Activated B cell treated with CpG ODN at 0.5 μM for 24 hours (primary cell): ENCODE results near the gene MTF1. TPM values are rescaled to one million over a fixed set of nuclear protein-coding genes. Genes with fewer than 3 reads are reported as not detected.
A peak's percentile ranks its signal among the peaks of the same experiment; 100 is the strongest.
"Not testable (repeated sequence)": the region's sequence is repeated elsewhere in the genome, so short reads cannot be mapped to it uniquely, and the experiment has no call there.

Experiments
- ATAC-seq: fragments of 200-7000 bp; cut with Tn5 transposase; one replicate; pipeline ENCODE4 v1.10.0; 2021; ENCODE audit warnings: low read depth, mild to moderate bottlenecking, moderate library complexity
- CTCF ChIA-PET: fragments of 350-600 bp; sonication (Branson Sonifier 250); formaldehyde crosslinking; loops from one replicate; lab custom pipeline; 2021; ENCODE audit warnings: antibody characterized with exemption; lab: Charles Lee
- POLR2A ChIA-PET: fragments of 350-600 bp; sonication (Branson Sonifier 250); formaldehyde crosslinking; loops from one replicate; lab custom pipeline; 2021; ENCODE audit warnings: antibody characterized with exemption; lab: Charles Lee
- DNase-seq: peaks from one replicate; pipeline ENCODE4 v3.0.0; 2022
- H3K27ac Mint-ChIP-seq: one replicate; pipeline ENCODE4 v1.8.0; 2020; ENCODE audit warnings: mixed read lengths
- H3K27me3 Mint-ChIP-seq: one replicate; pipeline ENCODE4 v1.8.0; 2021; ENCODE audit warnings: mixed read lengths
- H3K36me3 Mint-ChIP-seq: one replicate; pipeline ENCODE4 v1.8.0; 2021; ENCODE audit warnings: low read depth, mixed read lengths
- H3K4me1 Mint-ChIP-seq: one replicate; pipeline ENCODE4 v1.8.0; 2021; ENCODE audit warnings: mixed read lengths
- H3K4me3 Mint-ChIP-seq: one replicate; pipeline ENCODE4 v1.8.0; 2020; ENCODE audit warnings: mild to moderate bottlenecking, mixed read lengths
- H3K9me3 Mint-ChIP-seq: one replicate; pipeline ENCODE4 v1.8.0; 2020; ENCODE audit warnings: mixed read lengths
- intact Hi-C: fragments of 100-400 bp; cut with micrococcal nuclease; formaldehyde crosslinking; loops from one replicate; pipeline ENCODE4 v1.15.1; 2024
- total RNA-seq: library from RNA; stranded (reverse); gene quantifications from 2 replicates; pipeline ENCODE4 v1.2.3, GENCODE V29; 2022
- TF ChIP-seq, protein P1 (sequence below): fragments of 200-600 bp; IDR thresholded peaks from one replicate; pipeline ENCODE4 v1.8.0; 2022; ENCODE audit warnings: antibody characterized with exemption, mild to moderate bottlenecking

Gene MTF1
- total RNA-seq, 1 donor from 2014 or later = 36.2 TPM

DNA sequence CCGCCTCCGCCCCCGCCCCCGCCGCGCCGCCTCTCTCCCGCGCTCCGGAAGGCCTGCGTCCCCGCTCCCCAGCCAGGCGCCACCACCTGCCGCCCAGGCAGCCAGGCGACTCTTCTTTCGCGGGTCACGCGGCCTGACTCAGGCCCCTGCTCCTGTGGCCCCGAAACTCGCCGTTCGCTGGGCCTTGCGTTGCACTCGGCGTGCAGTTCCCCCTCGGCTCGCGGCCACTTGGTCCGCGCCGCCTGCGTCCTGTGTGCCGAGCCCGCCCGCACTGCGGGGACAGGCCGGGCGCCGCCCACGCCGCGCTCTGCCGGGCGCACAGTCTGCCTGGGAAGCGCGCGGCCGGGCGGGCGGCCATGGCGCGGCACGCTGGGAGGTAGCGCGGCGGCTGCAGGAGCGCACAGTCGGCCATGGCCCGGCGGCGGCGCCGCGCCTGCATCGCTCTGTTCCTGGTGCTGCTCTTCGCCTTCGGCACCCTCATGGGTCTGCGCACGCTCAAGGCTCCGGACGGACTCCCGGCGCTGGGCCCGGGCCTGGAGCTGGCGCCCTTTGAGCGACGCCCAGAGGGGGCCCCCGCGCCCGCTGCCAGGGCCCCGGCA, 65.5 kb downstream of the MTF1 start, which contains the start of gene MANEAL:
Gene MANEAL, plus strand, starts transcription at position 75 of the 599 bp plus-strand sequence. Its CDS starts 336 bp downstream, at position 411.
- Mint-ChIP-seq H3K4me3 (peak within 1 kb of the TSS; percentile 83), H3K27ac (no peak within 1 kb of the TSS), H3K36me3 (peaks cover 9% of the 10 kb centered on the region), H3K4me1 (peaks cover 23% of the 10 kb centered on the region), H3K27me3 (peaks cover 13% of the 10 kb centered on the region), H3K9me3 (no peaks in the 10 kb centered on the region)
- ChIA-PET CTCF (no interaction called here), POLR2A (interaction anchor here (0.6 to 1.9 kb wide), 4 partner anchors 12 to 24 kb away, joined by 3 to 8 read pairs (median 4); partner anchors contain the start of genes C1orf122 and YRDC)
- intact Hi-C loops = loop anchor here (1.0 to 5.0 kb wide), 3 partner anchors 14 to 102 kb away; partner anchors contain the start of genes CDCA8, EPHA10 and YRDC
- TF ChIP-seq, protein P1, sequence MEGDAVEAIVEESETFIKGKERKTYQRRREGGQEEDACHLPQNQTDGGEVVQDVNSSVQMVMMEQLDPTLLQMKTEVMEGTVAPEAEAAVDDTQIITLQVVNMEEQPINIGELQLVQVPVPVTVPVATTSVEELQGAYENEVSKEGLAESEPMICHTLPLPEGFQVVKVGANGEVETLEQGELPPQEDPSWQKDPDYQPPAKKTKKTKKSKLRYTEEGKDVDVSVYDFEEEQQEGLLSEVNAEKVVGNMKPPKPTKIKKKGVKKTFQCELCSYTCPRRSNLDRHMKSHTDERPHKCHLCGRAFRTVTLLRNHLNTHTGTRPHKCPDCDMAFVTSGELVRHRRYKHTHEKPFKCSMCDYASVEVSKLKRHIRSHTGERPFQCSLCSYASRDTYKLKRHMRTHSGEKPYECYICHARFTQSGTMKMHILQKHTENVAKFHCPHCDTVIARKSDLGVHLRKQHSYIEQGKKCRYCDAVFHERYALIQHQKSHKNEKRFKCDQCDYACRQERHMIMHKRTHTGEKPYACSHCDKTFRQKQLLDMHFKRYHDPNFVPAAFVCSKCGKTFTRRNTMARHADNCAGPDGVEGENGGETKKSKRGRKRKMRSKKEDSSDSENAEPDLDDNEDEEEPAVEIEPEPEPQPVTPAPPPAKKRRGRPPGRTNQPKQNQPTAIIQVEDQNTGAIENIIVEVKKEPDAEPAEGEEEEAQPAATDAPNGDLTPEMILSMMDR = no peak
- peak; percentile 79 for ATAC-seq
- peak; percentile 56 for DNase-seq

DNA sequence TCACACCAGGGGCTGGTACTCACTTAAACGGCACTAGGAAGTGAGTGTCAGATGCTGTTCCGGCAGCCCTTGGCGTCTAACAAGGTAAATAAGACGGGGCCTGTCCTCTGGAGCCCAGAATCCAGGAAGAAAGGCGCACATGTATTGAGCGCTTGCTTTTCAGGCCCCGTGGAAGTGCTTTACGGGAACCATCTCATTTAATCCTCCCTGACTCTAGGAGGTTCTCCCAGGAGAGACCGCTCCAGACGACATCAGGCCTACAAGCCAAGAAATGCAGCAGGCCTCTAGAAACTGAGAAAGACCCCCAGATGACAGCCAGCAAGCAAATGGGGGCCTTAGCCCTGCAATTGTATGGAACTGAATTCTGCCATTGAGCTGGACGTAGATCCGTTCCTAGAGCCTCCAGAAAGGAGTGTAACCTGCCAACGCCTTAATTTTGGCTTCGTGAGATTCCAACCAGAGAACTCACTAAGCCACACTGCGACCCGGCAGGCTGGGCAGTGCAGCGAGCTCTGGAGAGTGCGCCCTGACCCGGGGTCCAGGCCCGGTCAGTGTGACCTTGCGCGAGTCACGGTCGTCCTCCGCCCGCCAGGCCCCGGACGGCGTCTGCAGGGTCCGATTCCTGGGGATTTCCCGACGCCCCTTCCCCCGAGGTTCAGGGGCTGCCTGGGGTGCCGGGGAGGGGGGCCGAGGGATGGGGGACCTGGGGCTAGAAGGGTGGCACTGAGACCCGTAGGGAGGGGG, 66.3 kb downstream of the MTF1 start:
- H3K4me1 Mint-ChIP-seq = peaks cover 23% of the 10 kb centered on the region
- POLR2A ChIA-PET = no interaction called here
- peaks cover 16% of the 10 kb centered on the region for H3K27me3 Mint-ChIP-seq
- peaks cover 5% of the 10 kb centered on the region for H3K36me3 Mint-ChIP-seq
- no peak for ATAC-seq
- CTCF ChIA-PET = no interaction called here
- H3K4me3 Mint-ChIP-seq = peak overlapping the region; percentile 58
- DNase-seq = no peak
- no peak overlapping the region for H3K27ac Mint-ChIP-seq
- no peaks in the 10 kb centered on the region for H3K9me3 Mint-ChIP-seq
- TF ChIP-seq, protein P1 = no peak
- intact Hi-C loops = loop anchor here (5.0 kb wide), 1 partner anchor 101 kb away; the partner anchor contains the start of gene CDCA8

- TF ChIP-seq, protein P1 = no peak
- H3K9me3 Mint-ChIP-seq = no peaks in the 10 kb centered on the region
- intact Hi-C loops = no loop called here
- no peaks in the 10 kb centered on the region for H3K36me3 Mint-ChIP-seq
- no peak overlapping the region for H3K27ac Mint-ChIP-seq
- no peak for ATAC-seq
- H3K4me3 Mint-ChIP-seq = no peak overlapping the region
- ChIA-PET CTCF (no interaction called here), POLR2A (no interaction called here)
- H3K27me3 Mint-ChIP-seq = peaks cover 20% of the 10 kb centered on the region
- peaks cover 1% of the 10 kb centered on the region for H3K4me1 Mint-ChIP-seq
- no peak for DNase-seq
Measured at GRCh38 chr1:37782491-37782890, 76.9 kb downstream of the MTF1 start.

- Mint-ChIP-seq H3K27ac (no peak overlapping the region), H3K9me3 (no peaks in the 10 kb centered on the region), H3K36me3 (no peaks in the 10 kb centered on the region), H3K4me3 (no peak overlapping the region), H3K4me1 (peaks cover 9% of the 10 kb centered on the region), H3K27me3 (peaks cover 11% of the 10 kb centered on the region)
- CTCF ChIA-PET = no interaction called here
- TF ChIP-seq, protein P1 = no peak
- no peak for ATAC-seq
- intact Hi-C loops = no loop called here
- POLR2A ChIA-PET = no interaction called here
- DNase-seq = no peak
Measured at GRCh38 chr1:37778654-37779053, 80.7 kb downstream of the MTF1 start.

DNA sequence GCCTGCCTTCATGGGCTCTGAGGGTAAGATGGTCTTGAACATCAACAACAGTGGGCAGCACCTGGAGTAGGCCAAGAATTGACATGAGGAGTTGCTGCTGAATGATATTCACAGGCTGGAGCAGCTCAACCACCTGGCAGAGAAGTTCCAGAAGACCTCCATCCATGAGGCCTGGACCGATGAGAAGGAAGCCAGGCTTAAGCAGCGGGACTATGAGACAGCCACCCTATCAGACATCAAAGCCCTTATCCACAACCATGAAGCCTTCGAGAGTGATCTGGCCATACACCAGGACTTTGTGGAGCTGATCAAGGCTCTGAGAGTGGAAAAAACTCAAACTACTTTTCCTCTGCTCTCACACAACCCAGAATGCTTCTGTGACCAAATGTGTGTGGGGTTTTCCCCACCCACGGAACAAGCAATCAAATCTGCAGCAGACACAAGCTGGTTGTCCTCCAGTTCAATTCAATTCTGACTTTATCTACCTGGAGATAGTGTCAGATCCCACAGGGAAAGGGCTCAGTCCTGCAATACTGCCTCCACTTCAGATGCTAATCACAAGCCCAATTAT, 82.4 kb downstream of the MTF1 start:
- Mint-ChIP-seq H3K4me3 (no peak overlapping the region), H3K27ac (no peak overlapping the region), H3K9me3 (no peaks in the 10 kb centered on the region), H3K4me1 (peaks cover 9% of the 10 kb centered on the region), H3K36me3 (no peaks in the 10 kb centered on the region), H3K27me3 (peaks cover 6% of the 10 kb centered on the region)
- intact Hi-C loops = no loop called here
- ATAC-seq (peak; percentile 37), DNase-seq (no peak)
- TF ChIP-seq, protein P1 = no peak
- ChIA-PET CTCF (no interaction called here), POLR2A (no interaction called here)

- intact Hi-C loops, POLR2A ChIA-PET, H3K4me3 Mint-ChIP-seq, H3K9me3 Mint-ChIP-seq, DNase-seq, H3K4me1 Mint-ChIP-seq, CTCF ChIA-PET, ATAC-seq, H3K27ac Mint-ChIP-seq, H3K36me3 Mint-ChIP-seq: not testable (repeated sequence)
- H3K27me3 Mint-ChIP-seq = peaks cover 34% of the 10 kb centered on the region
Measured at GRCh38 chr1:37771440-37771839, 88.0 kb downstream of the MTF1 start.
